NAMALWA (cell line): ENCODE results near the gene NFIC.
"Not testable (repeated sequence)": the region's sequence is repeated elsewhere in the genome, so short reads cannot be mapped to it uniquely, and the experiment has no call there.

Source experiments
- DNase-seq: peaks from one replicate; pipeline ENCODE4 v3.0.0-alpha.2; 2015; ENCODE audit warnings: low spot score

NFIC gene

DNA sequence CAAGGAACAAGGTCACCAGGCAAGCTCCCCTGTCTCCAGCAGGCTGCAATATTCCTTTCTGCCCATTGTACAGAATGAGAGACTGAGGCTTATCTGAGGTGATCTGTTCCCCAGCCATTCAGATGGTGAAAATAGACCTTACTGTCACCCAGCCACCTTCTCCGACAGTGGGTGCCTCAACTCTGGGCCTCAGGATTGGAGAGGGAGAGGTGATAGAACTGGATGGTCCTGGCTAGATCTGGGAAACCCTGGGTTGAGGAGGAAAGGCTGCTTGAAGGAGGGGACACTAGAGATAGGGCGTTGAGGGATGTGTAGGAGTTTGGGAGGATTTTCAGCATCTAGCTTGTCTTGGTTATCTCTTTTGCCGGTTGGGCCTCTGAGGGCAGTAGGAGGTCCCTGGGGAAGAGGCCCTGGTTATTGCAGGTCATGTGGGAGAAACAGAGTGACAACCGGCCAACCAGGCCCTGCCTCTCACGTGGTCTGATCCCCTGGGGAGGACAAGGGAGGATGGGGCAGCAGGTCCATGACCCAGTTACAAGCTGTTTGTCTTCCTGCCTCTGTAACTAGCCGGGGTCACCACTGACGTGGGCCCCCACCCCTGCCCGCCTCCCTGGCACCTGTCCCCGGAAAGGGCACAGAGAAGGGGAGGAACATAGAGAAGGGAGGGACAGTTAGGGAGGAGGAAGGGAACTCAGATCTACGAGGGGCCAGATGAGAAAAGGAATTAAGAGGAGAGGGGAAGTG lies 8.2 kb downstream of the NFIC start:
- DNase-seq = no peak

- no peak for DNase-seq
Observed at GRCh38 chr19:3375221-3376090, 9.1 kb downstream of the NFIC start.

- not testable (repeated sequence) for DNase-seq
Observed at GRCh38 chr19:3376091-3376455, 9.7 kb downstream of the NFIC start.

DNA sequence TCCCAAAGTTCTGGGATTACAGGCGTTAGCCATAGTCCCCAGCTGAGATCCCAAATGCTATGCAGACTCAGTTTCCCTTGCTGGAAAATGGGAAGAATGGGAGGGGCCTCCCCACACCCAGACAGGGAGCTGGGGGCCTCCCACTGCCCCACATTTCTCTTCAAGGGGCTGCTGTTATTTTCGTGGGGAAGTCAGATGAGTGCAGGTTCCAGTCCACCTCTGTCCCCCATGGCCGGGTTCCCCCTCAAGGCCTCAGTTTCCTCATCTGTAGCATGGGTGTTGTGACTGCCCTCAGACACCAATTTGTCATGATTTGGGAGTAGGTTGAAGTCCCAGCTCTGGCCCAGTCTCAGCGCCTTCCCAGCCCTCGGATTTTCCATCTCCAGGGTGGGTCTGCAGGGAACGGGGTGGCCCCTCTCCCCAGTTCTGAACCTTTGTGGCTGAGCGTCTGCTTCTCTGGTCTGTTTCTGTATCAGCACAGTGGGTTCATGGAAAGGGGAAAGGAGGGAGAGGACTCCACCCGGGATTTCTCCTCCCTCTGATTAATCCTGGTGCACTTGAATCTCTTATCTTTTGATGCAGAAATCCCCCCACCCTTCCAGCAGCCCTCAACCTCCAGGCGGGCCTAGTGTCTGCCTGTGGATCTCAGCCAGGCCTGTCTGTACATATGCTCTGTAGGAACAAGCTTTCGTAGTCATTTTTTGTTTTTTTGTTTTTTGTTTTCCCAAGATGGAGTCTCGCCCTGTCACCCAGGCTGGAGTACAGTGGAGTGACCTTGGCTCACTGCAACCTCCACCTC lies 12.2 kb downstream of the NFIC start:
- DNase-seq = no peak

DNA sequence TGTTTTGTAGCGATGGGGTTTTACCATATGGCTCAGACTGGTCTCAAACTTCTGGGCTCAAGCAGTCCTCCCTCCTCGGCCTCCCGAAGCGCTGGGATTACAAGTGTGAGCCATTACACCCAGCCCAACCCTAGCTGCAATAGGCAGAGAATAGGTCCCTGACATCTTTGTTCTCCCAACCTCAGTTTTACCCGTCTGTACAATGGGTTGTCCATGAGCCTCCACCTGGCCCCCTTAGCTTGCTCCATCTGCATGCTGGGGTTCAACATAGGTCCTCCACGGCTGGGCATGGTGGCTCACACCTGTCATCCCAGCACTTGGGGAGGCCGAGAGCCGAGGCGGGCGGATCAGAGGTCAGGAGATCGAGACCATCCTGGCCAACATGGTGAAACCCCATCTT lies 14.4 kb downstream of the NFIC start:
- no peak for DNase-seq

DNA sequence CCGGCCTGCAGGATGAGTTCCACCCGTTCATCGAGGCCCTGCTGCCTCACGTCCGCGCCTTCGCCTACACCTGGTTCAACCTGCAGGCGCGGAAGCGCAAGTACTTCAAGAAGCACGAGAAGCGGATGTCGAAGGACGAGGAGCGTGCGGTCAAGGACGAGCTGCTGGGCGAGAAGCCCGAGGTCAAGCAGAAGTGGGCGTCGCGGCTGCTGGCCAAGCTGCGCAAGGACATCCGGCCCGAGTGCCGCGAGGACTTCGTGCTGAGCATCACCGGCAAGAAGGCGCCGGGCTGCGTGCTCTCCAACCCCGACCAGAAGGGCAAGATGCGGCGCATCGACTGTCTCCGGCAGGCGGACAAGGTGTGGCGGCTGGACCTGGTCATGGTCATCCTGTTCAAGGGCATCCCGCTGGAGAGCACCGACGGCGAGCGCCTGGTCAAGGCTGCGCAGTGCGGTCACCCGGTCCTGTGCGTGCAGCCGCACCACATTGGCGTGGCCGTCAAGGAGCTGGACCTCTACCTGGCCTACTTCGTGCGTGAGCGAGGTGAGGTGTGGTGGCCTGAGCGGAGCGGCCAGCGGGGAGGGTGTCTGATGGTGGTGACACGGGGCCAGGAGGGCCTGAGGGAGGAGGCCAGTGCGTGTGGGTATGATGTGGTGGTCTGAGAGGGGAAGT lies 15.5 kb downstream of the NFIC start:
- no peak for DNase-seq

- no peak for DNase-seq
Observed at GRCh38 chr19:3382460-3383100, 16.2 kb downstream of the NFIC start.

GRCh38 chr19:3383121-3383722 lies 16.8 kb downstream of the NFIC start:
- no peak for DNase-seq

DNA sequence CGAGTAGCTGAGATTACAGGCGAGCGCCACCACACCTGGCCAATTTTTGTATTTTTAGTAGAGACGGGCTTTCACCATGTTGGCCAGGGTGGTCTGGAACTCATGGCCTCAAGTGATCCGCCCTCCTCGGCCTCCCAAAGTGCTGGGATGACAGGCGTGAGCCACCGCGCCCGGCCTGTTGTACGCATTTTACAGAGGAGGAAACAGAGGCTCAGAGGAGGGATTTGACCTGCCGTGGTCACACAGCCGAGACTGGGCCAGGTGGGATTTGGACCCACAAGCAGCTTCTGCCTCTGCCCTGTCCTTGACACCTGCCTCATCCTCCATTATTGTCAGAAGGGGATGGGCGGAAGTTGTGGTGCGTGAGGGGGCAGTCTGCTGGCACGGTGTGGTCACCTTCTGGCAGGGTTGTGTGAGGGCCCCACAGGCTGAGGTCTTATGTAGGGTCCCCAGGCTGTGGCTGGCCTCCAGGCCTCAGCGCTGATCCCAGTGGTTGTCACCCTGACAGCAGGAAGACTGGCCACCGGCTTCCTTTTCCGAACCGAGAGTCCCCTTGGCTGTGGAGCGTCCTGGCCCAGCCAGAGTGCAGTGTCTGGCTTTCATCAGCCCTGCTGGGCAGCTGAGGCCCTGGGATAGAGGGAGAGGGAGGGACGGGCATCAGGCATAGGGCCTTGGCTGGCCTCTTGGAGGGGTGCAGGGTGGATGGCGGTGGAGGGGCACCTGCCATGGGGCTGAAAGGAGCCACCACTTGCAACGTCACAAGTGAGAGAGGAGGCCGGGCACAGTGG lies 20.3 kb downstream of the NFIC start:
- no peak for DNase-seq

DNA sequence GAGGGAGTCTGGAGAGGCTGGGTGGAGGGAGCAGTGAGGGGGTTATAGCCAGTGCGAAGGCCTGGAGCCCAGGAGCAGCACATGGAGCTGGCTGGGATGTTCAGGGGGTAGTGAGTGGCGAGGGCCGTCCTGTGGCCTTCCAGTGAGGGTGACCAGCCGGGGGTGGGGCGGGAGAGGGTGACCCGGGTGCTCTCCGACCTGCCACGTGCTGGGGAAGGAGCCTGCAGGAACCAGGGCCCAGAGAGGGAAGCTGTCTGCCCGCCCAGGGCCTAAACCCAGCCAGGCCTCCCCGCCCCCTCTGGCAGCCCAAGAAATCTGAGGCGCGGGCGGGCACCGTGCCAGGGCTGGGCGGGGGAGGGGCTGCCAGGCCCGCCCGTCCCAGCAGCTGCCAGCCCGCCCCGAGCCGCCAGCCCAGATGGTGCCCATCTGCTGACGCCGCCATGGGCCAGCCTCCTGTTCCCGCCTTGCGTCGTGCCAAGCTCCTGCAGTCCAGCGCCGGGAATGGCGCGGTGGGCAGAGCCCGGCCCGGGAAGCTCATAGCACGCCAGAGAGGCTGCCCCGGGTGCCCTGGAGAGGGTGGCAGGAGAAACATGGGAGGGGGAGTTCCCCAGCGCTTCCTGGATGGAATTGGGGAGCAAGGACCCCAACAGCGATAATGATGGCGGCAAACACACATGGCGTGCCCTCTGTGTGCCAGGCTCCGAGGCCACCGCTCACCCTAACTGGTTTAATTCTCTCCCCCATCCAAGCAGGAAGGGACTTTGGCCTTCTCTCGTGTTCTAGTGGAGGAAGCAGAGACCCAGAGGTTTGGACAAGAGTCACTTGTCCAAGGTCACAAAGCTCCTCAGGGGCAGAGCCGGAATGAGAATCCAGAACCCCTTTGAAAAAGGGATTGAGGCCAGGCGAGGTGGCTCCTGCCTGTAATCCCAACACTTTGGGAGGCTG lies 21.5 kb downstream of the NFIC start:
- DNase-seq = no peak

DNA sequence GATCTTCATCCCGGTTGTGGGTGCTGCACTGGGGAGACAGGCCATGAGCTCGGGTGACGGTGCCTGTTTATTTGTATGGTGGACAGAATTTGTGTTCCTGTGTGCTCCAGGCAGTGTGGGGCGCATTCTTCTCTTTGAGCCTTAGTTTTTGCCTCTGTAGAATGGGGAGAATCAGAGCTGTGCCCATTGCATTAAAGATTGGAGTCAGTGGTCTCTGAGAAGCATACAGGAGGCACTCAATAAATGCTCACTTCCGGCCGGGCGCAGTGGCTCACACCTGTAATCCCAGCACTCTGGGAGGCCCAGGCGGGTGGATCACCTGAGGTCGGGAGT lies 23.0 kb downstream of the NFIC start:
- DNase-seq = no peak

GRCh38 chr19:3389876-3390371 lies 23.5 kb downstream of the NFIC start:
- DNase-seq = peak; percentile 25

DNA sequence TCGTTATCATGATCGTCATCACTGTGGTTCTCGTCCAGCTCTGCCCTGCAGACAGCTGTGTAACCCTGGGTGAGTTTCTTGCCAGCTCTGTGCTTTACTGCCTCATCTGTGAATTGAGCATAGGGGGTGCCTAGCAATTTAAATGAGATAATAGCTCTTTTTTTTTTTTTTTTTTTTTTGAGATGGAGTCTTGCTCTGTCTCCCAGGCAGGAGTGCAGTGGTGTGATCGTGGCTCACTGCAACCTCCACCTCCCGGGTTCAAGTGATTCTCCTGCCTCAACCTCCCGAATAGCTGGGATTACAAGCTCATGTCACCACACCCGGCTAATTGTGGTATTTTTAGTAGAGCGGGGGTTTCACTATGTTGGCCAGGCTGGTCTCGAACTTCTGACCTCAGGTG lies 25.5 kb downstream of the NFIC start:
- not testable (repeated sequence) for DNase-seq

DNA sequence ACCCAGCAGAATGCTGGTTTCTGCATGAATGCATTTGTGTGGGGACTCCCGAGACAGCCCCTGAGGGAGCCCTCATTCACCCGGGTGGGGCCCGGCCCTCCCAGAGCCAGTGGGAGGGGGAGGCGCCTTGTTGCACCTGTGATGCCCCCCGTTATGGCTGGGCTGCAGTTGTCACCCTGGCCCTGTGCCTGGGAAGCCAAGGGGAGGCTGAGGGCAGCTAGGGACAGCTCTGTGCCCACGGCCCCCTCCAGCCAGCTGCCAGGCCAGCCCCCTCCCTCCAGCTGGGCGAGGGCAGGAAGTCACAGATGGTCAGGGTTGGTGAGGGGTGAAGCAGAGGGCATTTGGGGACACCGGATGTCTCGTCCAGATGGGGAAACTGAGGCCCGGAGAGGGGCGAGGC lies 26.1 kb downstream of the NFIC start:
- DNase-seq = no peak

- DNase-seq = no peak
Observed at GRCh38 chr19:3396881-3397265, 30.5 kb downstream of the NFIC start.

DNA sequence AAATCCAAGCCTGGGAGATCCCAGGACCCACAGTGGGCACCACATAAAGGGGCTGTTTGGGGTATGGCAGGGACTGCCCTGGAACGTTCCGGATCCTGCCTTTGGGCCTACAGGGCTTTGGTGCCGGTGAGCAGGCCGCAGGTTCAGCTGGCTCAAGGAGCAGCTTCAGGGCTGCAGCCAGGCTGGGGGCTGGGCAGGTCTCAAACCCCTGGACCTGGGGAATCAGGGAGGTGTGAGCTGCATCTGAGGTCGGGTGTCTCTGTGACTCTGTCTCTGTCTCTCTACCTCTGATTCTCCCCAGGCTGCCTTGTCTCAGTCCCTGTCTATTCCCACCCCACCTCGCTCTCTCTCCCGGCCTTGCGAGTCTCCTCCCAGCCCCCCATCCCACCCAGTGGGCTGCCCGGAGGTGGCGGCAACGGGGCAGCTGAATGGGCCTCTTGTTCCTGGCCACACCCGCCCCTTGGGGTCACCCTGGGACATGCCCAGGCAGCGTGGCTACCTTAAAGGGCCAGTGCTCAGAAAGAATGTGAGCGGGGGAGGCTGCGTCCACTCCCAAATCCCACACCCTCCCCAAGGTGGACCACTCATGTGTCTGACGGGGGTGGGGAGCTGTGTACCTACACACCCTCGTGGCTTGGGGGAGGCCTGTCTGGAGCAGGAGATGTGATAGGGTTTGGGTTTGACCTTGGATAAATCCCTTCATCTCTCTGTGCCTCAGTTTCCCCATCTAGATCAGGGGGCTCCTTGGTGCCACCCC lies 31.1 kb downstream of the NFIC start:
- no peak for DNase-seq

GRCh38 chr19:3398114-3398899 lies 31.9 kb downstream of the NFIC start:
- no peak for DNase-seq

DNA sequence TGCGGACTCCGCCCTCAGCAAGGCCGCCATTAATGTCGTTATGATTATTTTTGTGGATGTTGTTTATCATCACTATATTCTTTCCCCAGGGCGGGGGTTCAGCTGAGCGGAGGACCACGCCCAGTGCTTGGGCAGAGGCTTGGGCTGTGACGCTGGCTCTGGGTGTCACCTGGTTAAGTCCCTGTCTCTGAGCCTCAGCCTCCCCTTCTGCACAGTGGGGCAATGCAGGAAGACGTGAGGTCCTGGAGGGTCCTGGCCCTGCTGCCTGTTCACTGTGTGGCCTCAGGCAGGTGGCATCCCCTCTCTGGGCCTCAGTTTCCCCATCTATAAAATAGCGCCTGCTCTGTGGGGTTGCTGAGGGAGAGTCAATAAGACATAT lies 32.5 kb downstream of the NFIC start:
- no peak for DNase-seq
